Fibroblast of skin of left biceps (primary cell): Measurements from ENCODE around the gene PIAS4.
A peak's percentile ranks its signal among the peaks of the same experiment; 100 is the strongest.

ENCODE experiments used
- DNase-seq, 2 experiments: peaks; one replicate each; pipeline ENCODE4 v3.0.0-alpha.2; 2013; ENCODE audit warnings: low read depth in 2 of 2

PIAS4 gene

GRCh38 chr19:3977242-3978143 lies 30.0 kb upstream of the PIAS4 start:
- DNase-seq: no peak

GRCh38 chr19:3978145-3978544 lies 29.4 kb upstream of the PIAS4 start:
- DNase-seq: no peak

- no peak for DNase-seq
Measured at GRCh38 chr19:3979289-3979673, 28.3 kb upstream of the PIAS4 start.

- DNase-seq: no peak
Measured at GRCh38 chr19:3979674-3980352, 27.7 kb upstream of the PIAS4 start.

- no peak for DNase-seq
Measured at GRCh38 chr19:3980353-3981251, 26.9 kb upstream of the PIAS4 start.

GRCh38 chr19:3981373-3981735 lies 26.2 kb upstream of the PIAS4 start:
- no peak for DNase-seq

- no peak for DNase-seq
Measured at GRCh38 chr19:3981736-3982681, 25.5 kb upstream of the PIAS4 start.

GRCh38 chr19:3982701-3983541 lies 24.6 kb upstream of the PIAS4 start:
- DNase-seq: no peak

GRCh38 chr19:3983542-3983914 lies 24.0 kb upstream of the PIAS4 start:
- no peak for DNase-seq

- DNase-seq: no peak
Measured at GRCh38 chr19:3983936-3984583, 23.5 kb upstream of the PIAS4 start.

- DNase-seq: no peak
Measured at GRCh38 chr19:3984584-3984907, 23.0 kb upstream of the PIAS4 start.

GRCh38 chr19:3984908-3985642 lies 22.5 kb upstream of the PIAS4 start, which contains the start of gene EEF2:
Gene EEF2 (minus strand): TSS chr19:3985463. CDS start chr19:3985380, 83 bp downstream.
- peak; percentile 74 to 75 for DNase-seq

GRCh38 chr19:3985643-3986259 lies 21.8 kb upstream of the PIAS4 start:
- no peak for DNase-seq

- peak; percentile 46 to 52 for DNase-seq
Measured at GRCh38 chr19:3986260-3987041, 21.1 kb upstream of the PIAS4 start.

- peak; percentile 41 to 53 for DNase-seq
Measured at GRCh38 chr19:3987619-3988371, 19.7 kb upstream of the PIAS4 start.

- no peak for DNase-seq
Measured at GRCh38 chr19:3990815-3991117, 16.8 kb upstream of the PIAS4 start.

GRCh38 chr19:3995607-3996006 lies 11.9 kb upstream of the PIAS4 start:
- no peak for DNase-seq
